DMS 273 (cell line): Measurements from ENCODE around the gene BRINP2.
A peak's percentile ranks its signal among the peaks of the same experiment; 100 is the strongest.

ENCODE experiments used
- DNase-seq: peaks from one replicate; lab custom pipeline; 2025; ENCODE audit not compliant: unreplicated experiment; lab: John Stamatoyannopoulos, UW

BRINP2 gene, protein sequence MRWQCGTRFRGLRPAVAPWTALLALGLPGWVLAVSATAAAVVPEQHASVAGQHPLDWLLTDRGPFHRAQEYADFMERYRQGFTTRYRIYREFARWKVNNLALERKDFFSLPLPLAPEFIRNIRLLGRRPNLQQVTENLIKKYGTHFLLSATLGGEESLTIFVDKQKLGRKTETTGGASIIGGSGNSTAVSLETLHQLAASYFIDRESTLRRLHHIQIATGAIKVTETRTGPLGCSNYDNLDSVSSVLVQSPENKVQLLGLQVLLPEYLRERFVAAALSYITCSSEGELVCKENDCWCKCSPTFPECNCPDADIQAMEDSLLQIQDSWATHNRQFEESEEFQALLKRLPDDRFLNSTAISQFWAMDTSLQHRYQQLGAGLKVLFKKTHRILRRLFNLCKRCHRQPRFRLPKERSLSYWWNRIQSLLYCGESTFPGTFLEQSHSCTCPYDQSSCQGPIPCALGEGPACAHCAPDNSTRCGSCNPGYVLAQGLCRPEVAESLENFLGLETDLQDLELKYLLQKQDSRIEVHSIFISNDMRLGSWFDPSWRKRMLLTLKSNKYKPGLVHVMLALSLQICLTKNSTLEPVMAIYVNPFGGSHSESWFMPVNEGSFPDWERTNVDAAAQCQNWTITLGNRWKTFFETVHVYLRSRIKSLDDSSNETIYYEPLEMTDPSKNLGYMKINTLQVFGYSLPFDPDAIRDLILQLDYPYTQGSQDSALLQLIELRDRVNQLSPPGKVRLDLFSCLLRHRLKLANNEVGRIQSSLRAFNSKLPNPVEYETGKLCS

DNA sequence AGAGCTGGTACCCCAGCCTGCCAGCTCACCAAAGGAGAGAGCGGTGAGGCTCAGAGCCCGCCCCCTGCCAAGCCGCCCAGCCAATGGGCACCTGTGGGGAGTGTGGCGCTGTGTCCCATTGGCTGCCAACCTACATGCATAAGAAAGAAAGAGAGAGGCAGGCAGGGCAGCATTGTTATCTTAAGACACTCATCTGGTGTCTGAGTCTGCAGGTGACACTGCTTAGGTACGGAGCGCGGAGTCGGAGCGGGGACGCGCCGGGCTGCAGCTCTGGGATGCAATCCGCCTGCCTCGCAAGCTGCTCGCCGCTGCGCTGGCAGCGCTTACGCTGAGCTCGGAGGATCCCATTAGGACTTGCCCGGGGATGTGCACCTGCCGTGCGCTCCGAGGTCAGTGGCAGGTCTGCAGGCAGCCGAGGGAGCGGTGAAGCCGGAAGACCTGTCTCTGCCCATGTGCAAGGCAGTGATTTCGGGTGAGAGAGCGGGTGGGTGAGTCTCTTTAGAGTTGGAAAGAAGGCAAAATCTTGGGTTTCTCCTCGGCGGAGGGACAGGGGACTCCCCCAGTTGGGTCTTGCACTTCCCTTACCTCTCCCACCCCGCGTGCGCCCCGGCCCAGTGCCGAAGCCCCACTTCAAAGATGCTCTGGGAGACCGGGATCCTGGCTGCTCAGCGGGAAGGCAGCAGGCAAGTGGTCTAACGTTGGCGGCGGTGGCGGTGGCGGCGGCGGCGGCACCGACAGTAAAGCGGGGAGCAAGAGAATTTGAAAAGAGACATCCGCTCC, at the start of gene BRINP2:
Gene BRINP2, plus strand, starts transcription at position 203 of the 780 bp plus-strand sequence. CDS start 58,919 bp downstream, outside the sequence.
- DNase-seq: peak; percentile 65

- no peak for DNase-seq
These were observed 48.1 kb upstream of the BRINP2 start for GRCh38 chr1:177122461-177123251.

DNA sequence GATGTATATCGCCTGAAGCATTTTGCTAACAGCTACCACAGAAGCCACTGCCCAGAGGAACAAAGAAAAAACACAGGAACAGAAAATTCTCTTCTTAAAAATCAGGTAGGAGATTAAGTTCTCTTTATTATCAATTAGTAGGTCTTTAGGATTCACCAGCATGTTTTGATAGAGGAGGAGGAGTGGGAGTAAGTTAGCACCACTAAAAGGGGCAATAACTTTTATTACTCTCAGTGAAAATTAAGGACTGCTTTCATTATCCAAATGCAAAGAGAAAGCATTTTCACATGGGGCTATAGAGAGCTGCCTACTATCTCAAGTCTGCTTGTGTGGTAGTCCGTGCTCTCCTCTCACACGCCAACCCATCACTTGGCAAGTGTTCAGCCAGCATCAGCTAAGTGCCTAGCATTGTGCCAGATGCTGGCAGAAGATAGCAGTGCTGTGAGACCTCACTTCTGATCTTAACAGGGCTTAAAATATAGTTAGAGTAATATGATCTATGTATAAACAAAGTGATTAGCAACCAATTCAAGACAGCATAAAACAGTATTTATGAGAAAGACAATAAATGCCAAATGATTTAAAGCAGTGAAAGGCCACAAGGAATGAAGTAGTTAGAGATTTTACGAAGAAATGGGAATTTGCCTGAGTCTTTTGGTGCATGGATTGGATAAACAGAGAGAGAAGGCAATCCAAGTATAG, 46.0 kb upstream of the BRINP2 start:
- no peak for DNase-seq

- DNase-seq: no peak
These were observed 44.5 kb upstream of the BRINP2 start for GRCh38 chr1:177126267-177126666.

GRCh38 chr1:177128665-177129281, 42.0 kb upstream of the BRINP2 start:
- no peak for DNase-seq

GRCh38 chr1:177130451-177130945, 40.3 kb upstream of the BRINP2 start:
- DNase-seq: no peak

DNA sequence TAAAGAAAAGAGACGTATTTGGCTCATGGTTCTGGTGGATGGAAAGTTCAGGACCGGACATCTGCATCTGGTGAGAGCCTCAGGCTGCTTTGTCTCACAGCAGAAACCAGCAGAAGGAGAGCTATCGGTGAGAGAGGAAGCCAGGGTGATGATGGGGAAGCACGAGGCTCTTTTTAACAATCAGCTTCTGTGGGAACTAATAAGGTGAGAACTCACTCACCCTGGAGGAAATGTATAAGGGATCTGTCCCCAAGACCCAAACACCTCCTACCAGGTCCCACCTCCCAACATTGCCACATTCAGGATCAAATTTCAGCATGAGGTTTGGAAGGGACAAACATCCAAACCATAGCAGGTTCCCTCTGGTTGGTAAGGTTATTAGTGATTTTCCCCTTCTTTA, 39.0 kb upstream of the BRINP2 start:
- no peak for DNase-seq

DNA sequence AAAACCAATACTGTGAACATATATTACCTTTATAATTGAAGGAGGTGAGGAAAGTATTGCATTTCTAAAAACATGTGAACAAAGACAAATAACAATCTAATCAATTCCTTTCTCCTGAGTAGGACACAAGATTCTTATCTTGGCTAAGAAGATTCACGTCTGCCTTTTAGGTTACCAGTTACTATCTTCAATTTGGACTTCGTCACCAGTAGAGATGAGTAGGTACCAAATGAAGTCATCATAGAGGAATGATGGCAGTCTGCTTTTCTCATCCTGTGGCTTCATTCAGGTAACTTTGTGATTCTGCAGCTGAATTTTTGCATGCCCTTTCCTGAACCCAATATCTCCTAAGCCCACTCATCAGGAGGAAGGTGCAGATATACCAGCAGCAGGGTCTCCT, 38.6 kb upstream of the BRINP2 start:
- no peak for DNase-seq

DNA sequence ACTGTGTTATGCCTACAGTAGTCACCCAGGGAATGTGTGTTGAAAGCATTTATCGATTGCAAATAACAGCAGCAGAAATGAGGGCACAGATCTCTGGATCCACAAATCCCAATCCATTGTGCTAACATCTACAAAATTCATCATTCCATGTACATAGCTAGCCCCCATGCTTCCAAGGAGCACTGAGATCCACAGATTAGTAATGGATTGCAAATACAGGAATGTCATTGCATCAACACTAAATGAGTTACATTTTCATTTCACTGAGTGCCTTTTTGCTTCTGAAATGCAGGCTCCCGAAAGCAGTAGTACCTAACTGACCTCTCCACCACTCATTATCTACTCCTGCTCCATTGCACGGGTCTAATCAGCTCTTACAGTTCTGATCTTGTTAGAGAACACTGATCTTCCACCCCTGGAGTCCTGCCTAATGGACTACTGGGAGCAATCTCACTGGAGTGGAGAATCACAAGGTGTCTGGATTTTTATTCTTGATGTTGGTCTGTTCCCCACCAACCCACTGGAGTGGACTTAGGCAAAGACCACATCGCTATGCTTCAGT, 36.7 kb upstream of the BRINP2 start:
- DNase-seq: no peak

DNA sequence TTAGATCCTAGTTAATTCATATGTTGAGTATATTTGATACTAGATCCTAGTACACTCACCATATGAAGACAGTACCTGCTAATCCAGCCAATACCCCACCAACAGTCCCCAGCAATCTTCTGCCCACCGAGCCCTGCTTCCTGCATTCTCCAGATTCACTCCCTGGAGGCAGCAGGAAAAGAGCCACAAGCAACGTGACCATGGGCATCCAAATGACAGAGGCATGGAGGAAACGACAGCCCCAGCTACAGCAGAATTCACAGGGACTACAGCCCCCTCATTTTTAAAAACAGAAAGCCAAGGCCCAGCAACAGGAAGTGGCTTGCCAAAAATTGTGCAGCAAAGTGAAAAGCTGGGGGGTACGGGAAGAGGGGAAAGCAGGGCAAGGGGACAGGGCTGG, 35.5 kb upstream of the BRINP2 start:
- DNase-seq: no peak

- no peak for DNase-seq
These were observed 32.9 kb upstream of the BRINP2 start for GRCh38 chr1:177137814-177138213.

GRCh38 chr1:177138347-177138746, 32.4 kb upstream of the BRINP2 start:
- no peak for DNase-seq

DNA sequence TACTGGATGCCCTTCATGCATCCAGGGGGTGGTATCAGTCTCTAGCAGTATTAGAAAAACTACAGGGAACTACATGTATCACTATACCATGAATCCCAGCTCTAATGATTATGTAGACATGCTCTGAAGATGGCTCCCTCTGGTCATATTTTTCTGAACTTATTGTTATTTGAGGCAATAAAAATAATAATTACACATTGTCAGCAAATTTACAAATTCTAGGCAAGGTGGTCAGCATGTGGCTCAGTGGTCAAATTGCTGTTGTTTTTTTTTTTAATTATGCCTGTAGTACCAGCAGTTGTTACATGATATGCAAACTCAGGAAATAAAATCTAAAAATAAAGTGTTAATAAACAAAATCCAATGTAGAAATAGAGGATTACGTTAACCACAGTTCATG, 28.7 kb upstream of the BRINP2 start:
- no peak for DNase-seq

DNA sequence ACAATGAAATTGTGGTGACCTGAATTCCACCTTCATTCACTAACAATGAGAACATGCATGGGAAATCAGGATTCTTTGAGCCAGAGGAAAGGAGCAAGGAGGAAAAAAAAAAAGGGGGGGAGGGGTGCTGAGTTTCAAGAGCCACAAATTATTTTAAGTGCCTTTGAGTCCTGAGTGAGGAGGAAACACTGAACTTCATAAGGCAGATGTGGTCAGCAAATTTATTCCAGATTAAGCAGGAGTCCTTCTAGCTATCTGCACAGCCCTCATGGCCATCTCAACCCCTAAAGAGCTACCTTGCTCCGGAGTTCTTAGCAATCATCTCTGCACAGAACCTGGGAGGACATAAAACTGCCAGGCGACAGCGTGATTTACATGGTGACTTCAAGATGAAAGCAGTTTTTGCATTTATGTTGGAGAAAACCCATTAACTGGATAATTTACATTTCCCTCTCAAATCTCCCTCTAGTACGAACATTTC, 27.9 kb upstream of the BRINP2 start:
- no peak for DNase-seq

GRCh38 chr1:177145106-177146070, 25.4 kb upstream of the BRINP2 start:
- no peak for DNase-seq

DNA sequence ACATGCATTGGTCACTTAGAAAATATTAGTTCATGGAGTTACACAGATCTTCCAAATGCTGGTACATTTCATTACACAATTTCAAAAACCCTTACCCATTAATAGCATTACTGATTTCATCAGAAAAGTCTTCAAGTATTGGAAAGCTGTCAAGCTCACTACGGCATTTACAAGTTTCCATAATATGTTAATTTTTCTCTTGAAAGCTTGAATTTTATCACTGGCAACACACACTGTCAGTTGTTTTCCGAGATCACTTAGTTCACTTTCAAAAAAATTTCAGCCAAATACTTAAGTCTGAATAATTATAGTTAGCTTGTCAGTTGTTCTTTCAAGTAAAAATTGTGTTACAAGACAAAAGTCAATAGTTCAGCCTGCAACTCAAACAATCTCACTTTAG, 24.3 kb upstream of the BRINP2 start:
- no peak for DNase-seq

DNA sequence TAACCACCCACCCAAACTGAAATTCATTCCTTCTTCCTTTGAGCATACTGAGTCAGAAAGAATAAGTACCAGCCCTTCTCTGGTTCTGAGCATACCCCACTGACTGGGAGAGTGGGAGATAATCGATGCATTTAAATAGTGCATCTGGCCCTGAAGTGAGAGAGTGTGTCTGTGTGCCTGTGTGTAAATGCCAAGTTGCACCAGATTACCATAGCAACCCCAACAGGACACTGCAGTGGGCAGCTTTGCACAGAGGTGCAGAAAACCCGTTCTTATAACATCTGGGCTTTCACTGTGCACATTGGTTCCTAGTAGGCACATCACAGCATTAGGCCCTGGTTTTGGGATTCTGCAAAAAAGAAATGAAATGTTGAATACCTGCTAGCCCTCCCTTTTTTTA, 8.5 kb upstream of the BRINP2 start:
- no peak for DNase-seq

GRCh38 chr1:177163844-177164379, 6.8 kb upstream of the BRINP2 start:
- DNase-seq: no peak
